Stimulated activated naive B cell treated with anti-CD40 and anti-IgM and Interleukin-4, amounts not matched to agents 10 μg/mL and 1 μg/mL and 100 μg/mL, for 72 hours (primary cell): Measurements from ENCODE around the gene HHATL.

Experiments used
- ATAC-seq, 2 donors: fragments of 150-1000 bp; cut with Tn5 transposase; replicated peaks; 2 replicates each; pipeline ENCODE4 v1.10.0; 2021; ENCODE audit warnings: moderate library complexity in 1 of 2
- DNase-seq: peaks from one replicate; pipeline ENCODE4 v3.0.0; 2021
- H3K27ac Mint-ChIP-seq: one replicate; pipeline ENCODE4 v1.8.0; 2022; ENCODE audit warnings: mild to moderate bottlenecking, mixed read lengths
- H3K27me3 Mint-ChIP-seq, 2 donors: one replicate each; pipeline ENCODE4 v1.8.0; 2022; ENCODE audit warnings: mixed read lengths in 2 of 2
- H3K36me3 Mint-ChIP-seq, 2 donors: one replicate each; pipeline ENCODE4 v1.8.0; 2022; ENCODE audit warnings: mixed read lengths in 2 of 2, mild to moderate bottlenecking in 1 of 2
- H3K4me1 Mint-ChIP-seq, 2 donors: one replicate each; pipeline ENCODE4 v1.8.0; 2022; ENCODE audit warnings: mixed read lengths in 2 of 2, mild to moderate bottlenecking in 1 of 2
- H3K4me3 Mint-ChIP-seq, 2 donors: one replicate each; pipeline ENCODE4 v1.8.0; 2022; ENCODE audit warnings: mild to moderate bottlenecking in 2 of 2, mixed read lengths in 2 of 2, moderate library complexity in 1 of 2
- H3K9me3 Mint-ChIP-seq, 2 donors: one replicate each; pipeline ENCODE4 v1.8.0; 2022; ENCODE audit warnings: mixed read lengths in 2 of 2, mild to moderate bottlenecking in 1 of 2

The HHATL gene

GRCh38 chr3:42666577-42666998 is 36.0 kb downstream of the HHATL start:
- DNase-seq = no peak
- H3K27me3 Mint-ChIP-seq = no peaks in the 10 kb centered on the region
- H3K4me3 Mint-ChIP-seq = no peak overlapping the region
- no peaks in the 10 kb centered on the region for H3K36me3 Mint-ChIP-seq
- ATAC-seq = no peak
- H3K9me3 Mint-ChIP-seq = peaks cover 0 to 1% of the 10 kb centered on the region in 2 donors
- peaks cover 9 to 11% of the 10 kb centered on the region in 2 donors for H3K4me1 Mint-ChIP-seq
- peak overlapping the region; percentile 32 for H3K27ac Mint-ChIP-seq

- Mint-ChIP-seq H3K27ac (no peak overlapping the region), H3K36me3 (no peaks in the 10 kb centered on the region)
Observed at GRCh38 chr3:42666022-42666421, 36.6 kb downstream of the HHATL start.

GRCh38 chr3:42665050-42665878 is 37.3 kb downstream of the HHATL start:
- ATAC-seq (no peak), DNase-seq (no peak)
- Mint-ChIP-seq H3K27me3 (no peaks in the 10 kb centered on the region), H3K4me3 (no peak overlapping the region), H3K36me3 (no peaks in the 10 kb centered on the region), H3K9me3 (peaks cover 0 to 1% of the 10 kb centered on the region in 2 donors), H3K4me1 (peaks cover 9 to 11% of the 10 kb centered on the region in 2 donors), H3K27ac (no peak overlapping the region)

More at GRCh38 chr3:42666022-42666421, 36.6 kb downstream of the HHATL start:
- peaks cover 0 to 1% of the 10 kb centered on the region in 2 donors for H3K9me3 Mint-ChIP-seq
- no peak for ATAC-seq
- no peak for DNase-seq
- no peaks in the 10 kb centered on the region for H3K27me3 Mint-ChIP-seq
- H3K4me1 Mint-ChIP-seq = peaks cover 9 to 11% of the 10 kb centered on the region in 2 donors
- no peak overlapping the region for H3K4me3 Mint-ChIP-seq

- Mint-ChIP-seq H3K27ac (no peak overlapping the region), H3K36me3 (no peaks in the 10 kb centered on the region), H3K4me1 (peaks cover 11% of the 10 kb centered on the region in 2 donors), H3K4me3 (peak overlapping the region in 1 of 2 donors; percentile 52), H3K9me3 (peaks cover 0 to 1% of the 10 kb centered on the region in 2 donors), H3K27me3 (no peaks in the 10 kb centered on the region)
- ATAC-seq (no peak), DNase-seq (no peak)
Observed at GRCh38 chr3:42664438-42664803, 38.2 kb downstream of the HHATL start.

DNA sequence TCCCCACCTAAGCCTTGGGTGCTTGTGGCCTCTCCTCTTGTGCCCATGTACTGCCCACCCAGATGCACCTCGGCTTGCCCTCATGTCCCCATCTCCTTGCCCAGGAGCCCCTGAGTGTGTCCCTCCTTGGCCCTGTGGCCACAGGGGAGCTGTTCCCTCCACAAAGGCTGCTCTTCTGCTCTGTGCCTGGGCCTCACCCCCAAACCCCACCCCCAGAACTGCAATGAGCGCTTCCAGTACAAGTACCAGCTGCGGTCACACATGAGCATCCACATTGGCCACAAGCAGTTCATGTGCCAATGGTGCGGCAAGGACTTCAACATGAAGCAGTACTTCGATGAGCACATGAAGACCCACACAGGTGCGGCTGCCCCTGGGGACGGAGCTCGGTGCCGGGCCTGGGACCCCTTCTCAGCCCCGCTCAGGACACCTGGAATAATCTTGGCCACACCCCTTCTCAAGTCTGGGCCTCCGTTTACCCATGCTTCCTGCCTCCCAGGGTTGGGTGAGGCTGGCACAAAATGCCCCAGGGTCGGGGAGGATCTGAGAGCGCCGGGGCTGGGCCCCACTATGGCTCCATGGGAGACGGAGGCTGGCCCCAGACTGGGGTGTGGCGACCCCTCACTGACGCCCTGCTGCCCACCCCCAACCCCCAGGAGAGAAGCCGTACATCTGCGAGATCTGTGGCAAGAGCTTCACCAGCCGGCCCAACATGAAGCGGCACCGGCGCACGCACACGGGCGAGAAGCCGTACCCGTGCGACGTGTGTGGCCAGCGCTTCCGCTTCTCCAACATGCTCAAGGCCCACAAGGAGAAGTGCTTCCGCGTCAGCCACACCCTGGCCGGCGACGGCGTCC is 38.8 kb downstream of the HHATL start:
- Mint-ChIP-seq H3K4me1 (peaks cover 11 to 13% of the 10 kb centered on the region in 2 donors), H3K9me3 (peaks cover 0 to 1% of the 10 kb centered on the region in 2 donors), H3K27ac (peak overlapping the region; percentile 59), H3K36me3 (no peaks in the 10 kb centered on the region), H3K4me3 (peak overlapping the region; percentile 69 to 72), H3K27me3 (no peaks in the 10 kb centered on the region)
- DNase-seq (no peak), ATAC-seq (peak; percentile 75 to 80)

DNA sequence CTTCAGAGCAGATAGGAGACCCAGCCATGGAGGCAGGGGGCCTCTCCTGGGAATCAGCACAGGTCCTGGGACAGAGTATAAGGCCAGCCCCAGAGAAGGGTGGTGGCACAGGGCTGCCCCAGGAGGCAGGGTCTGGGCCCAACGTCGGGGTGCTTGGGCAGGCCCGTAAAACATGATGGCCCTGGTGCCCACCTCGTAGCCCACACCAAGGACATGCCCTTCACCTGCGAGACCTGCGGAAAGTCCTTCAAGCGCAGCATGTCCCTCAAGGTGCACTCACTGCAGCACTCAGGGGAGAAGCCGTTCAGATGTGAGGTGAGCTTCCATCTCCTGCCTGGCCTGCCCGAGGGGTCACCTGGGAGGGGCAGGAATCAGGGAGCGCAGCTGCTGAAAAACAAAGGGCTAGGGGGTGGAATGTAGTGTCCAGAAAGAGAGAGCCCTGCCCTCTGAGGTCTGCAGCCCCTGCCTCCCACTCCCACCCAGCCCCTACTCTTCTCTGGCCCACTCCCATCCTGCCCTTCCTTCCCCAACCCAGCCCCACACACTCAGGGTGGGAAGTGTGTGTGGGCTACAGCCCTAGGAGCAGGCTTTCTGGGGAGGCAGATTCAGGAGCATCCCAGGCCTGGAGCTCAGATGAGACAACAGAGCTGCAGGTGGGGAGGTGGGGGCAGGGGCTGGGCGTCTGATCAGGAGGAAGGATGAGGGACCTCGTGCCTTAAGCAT is 39.6 kb downstream of the HHATL start:
- no peak for DNase-seq
- H3K9me3 Mint-ChIP-seq = no peaks in the 10 kb centered on the region
- no peaks in the 10 kb centered on the region for H3K27me3 Mint-ChIP-seq
- H3K4me3 Mint-ChIP-seq = no peak overlapping the region
- no peaks in the 10 kb centered on the region for H3K36me3 Mint-ChIP-seq
- peak overlapping the region; percentile 65 for H3K27ac Mint-ChIP-seq
- H3K4me1 Mint-ChIP-seq = peaks cover 11 to 17% of the 10 kb centered on the region in 2 donors
- no peak for ATAC-seq

- no peak for ATAC-seq
- Mint-ChIP-seq H3K4me1 (peaks cover 11 to 17% of the 10 kb centered on the region in 2 donors), H3K27ac (no peak overlapping the region), H3K9me3 (no peaks in the 10 kb centered on the region), H3K4me3 (no peak overlapping the region), H3K36me3 (no peaks in the 10 kb centered on the region), H3K27me3 (no peaks in the 10 kb centered on the region)
- no peak for DNase-seq
Observed at GRCh38 chr3:42662037-42662812, 40.4 kb downstream of the HHATL start.

- Mint-ChIP-seq H3K9me3 (no peaks in the 10 kb centered on the region), H3K27me3 (no peaks in the 10 kb centered on the region), H3K4me3 (no peak overlapping the region), H3K27ac (no peak overlapping the region), H3K4me1 (peaks cover 11 to 17% of the 10 kb centered on the region in 2 donors), H3K36me3 (no peaks in the 10 kb centered on the region)
- no peak for ATAC-seq
- DNase-seq = no peak
Observed at GRCh38 chr3:42661593-42662022, 41.0 kb downstream of the HHATL start.

DNA sequence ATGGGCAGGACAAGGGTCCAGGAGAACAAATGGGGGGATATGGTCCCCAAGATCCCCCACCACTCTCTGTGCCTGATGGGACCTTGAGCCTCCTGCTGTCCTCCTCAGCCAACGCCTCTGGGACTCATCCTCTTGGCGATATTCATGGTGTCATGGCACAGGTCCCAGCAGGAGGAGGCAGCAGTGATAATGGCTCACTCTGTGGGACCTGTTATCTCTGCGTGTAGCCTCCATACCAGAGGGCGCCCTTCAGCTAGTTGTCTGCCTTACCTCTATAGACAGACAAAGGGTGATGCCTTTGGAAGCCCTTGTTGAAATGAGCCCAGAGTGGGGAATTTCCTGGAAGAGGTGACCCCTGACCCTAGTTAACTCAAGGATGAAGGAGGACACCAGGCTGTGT is 41.7 kb downstream of the HHATL start:
- Mint-ChIP-seq H3K9me3 (no peaks in the 10 kb centered on the region), H3K4me3 (no peak overlapping the region), H3K4me1 (peaks cover 11 to 17% of the 10 kb centered on the region in 2 donors), H3K36me3 (no peaks in the 10 kb centered on the region), H3K27ac (no peak overlapping the region), H3K27me3 (no peaks in the 10 kb centered on the region)
- no peak for DNase-seq
- ATAC-seq = no peak

- Mint-ChIP-seq H3K27me3 (no peaks in the 10 kb centered on the region), H3K36me3 (no peaks in the 10 kb centered on the region), H3K4me3 (no peak overlapping the region), H3K27ac (no peak overlapping the region), H3K9me3 (no peaks in the 10 kb centered on the region), H3K4me1 (peaks cover 11 to 17% of the 10 kb centered on the region in 2 donors)
- no peak for ATAC-seq
- DNase-seq = no peak
Observed at GRCh38 chr3:42660131-42660715, 42.4 kb downstream of the HHATL start.

DNA sequence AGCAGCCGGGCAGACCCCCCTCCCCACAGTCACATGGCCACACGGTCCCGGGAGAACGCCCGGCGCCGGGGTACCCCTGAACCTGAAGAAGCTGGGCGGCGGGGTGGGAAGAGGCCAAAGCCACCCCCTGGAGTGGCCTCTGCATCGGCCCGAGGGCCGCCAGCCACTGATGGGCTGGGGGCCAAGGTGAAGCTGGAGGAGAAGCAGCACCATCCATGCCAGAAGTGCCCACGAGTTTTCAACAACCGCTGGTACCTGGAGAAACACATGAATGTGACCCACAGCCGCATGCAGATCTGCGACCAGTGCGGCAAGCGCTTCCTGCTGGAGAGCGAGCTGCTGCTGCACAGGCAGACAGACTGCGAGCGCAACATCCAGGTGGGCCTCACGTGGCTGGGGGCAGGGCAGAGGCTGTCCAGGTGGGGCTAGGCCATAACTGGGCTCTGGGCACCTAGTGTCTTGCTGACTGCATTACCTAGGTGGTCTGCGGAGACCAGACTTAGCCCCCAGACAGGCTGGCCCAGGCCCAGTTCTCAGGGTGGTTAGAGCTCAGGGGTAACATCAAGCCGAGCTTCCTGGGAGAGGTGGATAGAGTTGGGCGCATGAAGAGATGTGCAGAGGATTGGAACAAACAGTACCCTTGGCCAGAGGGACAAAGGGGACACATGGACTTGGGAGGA is 43.0 kb downstream of the HHATL start:
- Mint-ChIP-seq H3K4me1 (peaks cover 11 to 17% of the 10 kb centered on the region in 2 donors), H3K9me3 (no peaks in the 10 kb centered on the region), H3K27ac (no peak overlapping the region), H3K27me3 (no peaks in the 10 kb centered on the region), H3K36me3 (no peaks in the 10 kb centered on the region), H3K4me3 (no peak overlapping the region)
- ATAC-seq = no peak
- DNase-seq = no peak

- Mint-ChIP-seq H3K27me3 (peaks cover under 1 to 1% of the 10 kb centered on the region in 2 donors), H3K9me3 (no peaks in the 10 kb centered on the region), H3K4me3 (no peak overlapping the region), H3K36me3 (no peaks in the 10 kb centered on the region), H3K27ac (no peak overlapping the region), H3K4me1 (peaks cover 8 to 15% of the 10 kb centered on the region in 2 donors)
- ATAC-seq (no peak), DNase-seq (no peak)
Observed at GRCh38 chr3:42658771-42659390, 43.7 kb downstream of the HHATL start.
